G401 (cell line): ENCODE data around the gene LRRC27. TPM values are rescaled to one million over a fixed set of nuclear protein-coding genes. Genes with fewer than 3 reads are reported as not detected.
"Not testable (repeated sequence)": the region's sequence is repeated elsewhere in the genome, so short reads cannot be mapped to it uniquely, and the experiment has no call there.

ENCODE experiments used
- DNase-seq: peaks from one replicate; pipeline ENCODE4 v3.0.0-alpha.2; 2015; ENCODE audit warnings: low spot score
- in situ Hi-C: cut with HindIII; loops from 2 replicates; pipeline ENCODE4 v1.10.0; 2016; ENCODE audit warnings: low sequenced_read_pairs, mixed read lengths
- total RNA-seq: library from RNA; depleted of rRNA; stranded (reverse); fragments of >200 nt; shearing (Covaris generic); gene quantifications from 2 replicates; pipeline ENCODE4 v1.2.3, GENCODE V29; 2014

LRRC27 gene
- total RNA-seq, 1 experiment from 2014 or later = 3.7 TPM

- in situ Hi-C loops = no loop called here
- no peak for DNase-seq
These were observed 34.0 kb downstream of the LRRC27 start for GRCh38 chr10:132366006-132366405.

- no peak for DNase-seq
- in situ Hi-C loops = no loop called here
These were observed 34.5 kb downstream of the LRRC27 start for GRCh38 chr10:132366499-132366898.

- no peak for DNase-seq
- in situ Hi-C loops = no loop called here
These were observed 36.4 kb downstream of the LRRC27 start for GRCh38 chr10:132368391-132368790.

- DNase-seq = no peak
- in situ Hi-C loops = no loop called here
These were observed 37.1 kb downstream of the LRRC27 start for GRCh38 chr10:132368881-132369635.

GRCh38 chr10:132369636-132370185 lies 37.7 kb downstream of the LRRC27 start:
- DNase-seq = no peak
- in situ Hi-C loops = no loop called here

- in situ Hi-C loops = no loop called here
- DNase-seq = no peak
These were observed 38.7 kb downstream of the LRRC27 start for GRCh38 chr10:132370426-132371340.

- no peak for DNase-seq
- in situ Hi-C loops = no loop called here
These were observed 39.7 kb downstream of the LRRC27 start for GRCh38 chr10:132371641-132372081.

GRCh38 chr10:132372516-132373095 lies 40.6 kb downstream of the LRRC27 start:
- in situ Hi-C loops = no loop called here
- DNase-seq = no peak

GRCh38 chr10:132373241-132373955 lies 41.4 kb downstream of the LRRC27 start:
- in situ Hi-C loops = no loop called here
- no peak for DNase-seq

- in situ Hi-C loops = no loop called here
- no peak for DNase-seq
These were observed 42.2 kb downstream of the LRRC27 start for GRCh38 chr10:132374176-132374575.

GRCh38 chr10:132374612-132375011 lies 42.6 kb downstream of the LRRC27 start:
- no peak for DNase-seq
- in situ Hi-C loops = no loop called here

- no peak for DNase-seq
- in situ Hi-C loops = no loop called here
These were observed 43.3 kb downstream of the LRRC27 start for GRCh38 chr10:132375116-132375794.

GRCh38 chr10:132375795-132376297 lies 43.9 kb downstream of the LRRC27 start:
- DNase-seq = no peak
- in situ Hi-C loops = no loop called here

GRCh38 chr10:132376394-132376851 lies 44.4 kb downstream of the LRRC27 start:
- in situ Hi-C loops = no loop called here

GRCh38 chr10:132377326-132377725 lies 45.3 kb downstream of the LRRC27 start:
- DNase-seq = no peak
- in situ Hi-C loops = no loop called here

More at GRCh38 chr10:132376394-132376851, 44.4 kb downstream of the LRRC27 start:
- DNase-seq = no peak

- DNase-seq, in situ Hi-C loops: not testable (repeated sequence)
These were observed 47.0 kb downstream of the LRRC27 start for GRCh38 chr10:132379026-132379425.

GRCh38 chr10:132380986-132381385 lies 49.0 kb downstream of the LRRC27 start:
- in situ Hi-C loops, DNase-seq: not testable (repeated sequence)

GRCh38 chr10:132381741-132382140 lies 49.7 kb downstream of the LRRC27 start:
- in situ Hi-C loops = no loop called here
- DNase-seq = no peak
